ENCODE data around the gene LZTS2. TPM values are rescaled to one million over a fixed set of nuclear protein-coding genes. Genes with fewer than 3 reads are reported as not detected.
A peak's percentile ranks its signal among the peaks of the same experiment; 100 is the strongest.

LZTS2 gene
- total and polyA plus RNA-seq, 2 of the 4 experiments (the other 2 are of a cell fraction), result 19.2 to 101 TPM

DNA sequence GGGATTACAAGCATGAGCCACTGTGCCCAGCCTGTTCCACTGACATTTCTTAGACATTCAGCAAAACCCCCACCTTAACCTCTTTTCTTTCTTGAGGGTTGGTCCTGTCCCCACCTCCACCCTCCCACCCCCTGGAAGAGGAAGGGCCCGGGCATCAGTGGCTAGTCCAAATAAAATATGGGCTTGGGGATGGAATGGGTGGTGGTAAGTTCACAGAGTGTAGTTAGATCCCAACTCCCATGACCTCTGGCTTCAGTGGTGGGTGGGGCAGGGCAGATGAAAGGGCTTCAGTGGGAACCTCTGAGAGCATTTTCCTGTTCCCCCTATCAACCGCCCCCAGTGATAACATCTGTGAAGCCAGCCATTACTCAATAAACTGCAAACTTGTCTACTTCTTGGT, 41.2 kb downstream of the LZTS2 start:
- no peak overlapping the region for H3K9ac ChIP-seq (ENCODE audit: low read depth, low read length)
- DNase-seq (no peak), ATAC-seq (ENCODE audit: low read depth) (no peak)
- no peak overlapping the region for H2AK9ac ChIP-seq (replicated peaks; ENCODE audit: low read depth, low read length, poor library complexity)
- H2AFZ ChIP-seq (replicated peaks; ENCODE audit: low read length, poor library complexity), result peak overlapping the region; percentile 52
- peaks cover 10% of the 10 kb centered on the region for H3K4me1 ChIP-seq (ENCODE audit: control insufficient read depth, insufficient read depth, low read length)
- peaks cover 9% of the 10 kb centered on the region; the same call in 1 of the 2 replicates for H4K20me1 ChIP-seq (ENCODE audit: insufficient read depth, low read length)
- H3K27me3 ChIP-seq (ENCODE audit: control insufficient read depth, insufficient read depth, low read length), result no peaks in the 10 kb centered on the region
- H3K4ac ChIP-seq (ENCODE audit: low read depth, low read length), result 0 out of 2 replicates have a peak overlapping the region, but pooled peaks have one; percentile 3
- H4K91ac ChIP-seq (ENCODE audit: insufficient read depth, low read depth, low read length), result no peak overlapping the region
- H4K5ac ChIP-seq (ENCODE audit: low read depth, low read length), result no peak overlapping the region
- ChIA-PET POLR2A (ENCODE audit: unreplicated experiment) (interaction anchor here (0.6 kb wide), 1 partner anchor 14 kb away, joined by 5 read pairs; no protein-coding TSS in a partner anchor), CTCF (interaction anchor here (0.9 to 1.3 kb wide), 6 partner anchors 9 to 26 kb away, joined by 3 to 6 read pairs (median 4); partner anchors contain the start of genes PDZD7 and SFXN3)
- H3K36me3 ChIP-seq (ENCODE audit: control insufficient read depth, insufficient read depth, low read length), result peaks cover 37% of the 10 kb centered on the region
- no peak overlapping the region for H3K18ac ChIP-seq (ENCODE audit: low read depth, low read length)
- peaks cover 5% of the 10 kb centered on the region; the same call in 1 of the 2 replicates for H3K9me1 ChIP-seq (ENCODE audit: insufficient read depth, low read length)
- intact Hi-C loops (cut with micrococcal nuclease) (loop anchor here (1.0 kb wide), 2 partner anchors 27 to 101 kb away; no protein-coding TSS in a partner anchor), in situ Hi-C loops (cut with MboI; ENCODE audit: low sequenced_read_pairs) (no loop called here), dilution Hi-C loops (cut with HindIII; ENCODE audit: low sequenced_read_pairs, unreplicated experiment) (no loop called here)
- no peak overlapping the region for H2BK5ac ChIP-seq (ENCODE audit: low read depth, low read length, poor library complexity, severe bottlenecking)
- H3K4me3 ChIP-seq (ENCODE audit: insufficient read depth, low read depth, low read length), result no peak overlapping the region
- H2BK20ac ChIP-seq (ENCODE audit: low read depth, low read length), result no peak overlapping the region
- no peak overlapping the region for H3K27ac ChIP-seq (ENCODE audit: insufficient read depth, low read length)
- no peak overlapping the region for H2AK5ac ChIP-seq (ENCODE audit: low read depth, low read length)
- no peak overlapping the region for H3K56ac ChIP-seq (ENCODE audit: extremely low read depth, insufficient read depth, low read length)
- TF ChIP-seq RAD21 (IDR thresholded peaks at IDR 0.05; ENCODE audit: low read length), result no peak
- TF ChIP-seq POLR2A (IDR thresholded peaks at IDR 0.05; ENCODE audit: low read depth, low read length), result no peak
- TF ChIP-seq CEBPB (IDR thresholded peaks at IDR 0.05; ENCODE audit: low read depth, low read length), result no peak
- no peak for TF ChIP-seq MAFK (IDR thresholded peaks at IDR 0.05; ENCODE audit: low read depth, low read length)
- TF ChIP-seq RFX5 (IDR thresholded peaks at IDR 0.05; ENCODE audit: low read depth, low read length), result no peak
- TF ChIP-seq CHD1 (IDR thresholded peaks at IDR 0.05; ENCODE audit: low read depth, low read length), result no peak
- no peak for TF ChIP-seq SMC3 (IDR thresholded peaks at IDR 0.05; ENCODE audit: low read depth, low read length)
- no peak for TF ChIP-seq BHLHE40 (IDR thresholded peaks at IDR 0.05; ENCODE audit: low read depth, low read length)
- TF ChIP-seq FOS (IDR thresholded peaks at IDR 0.05; ENCODE audit: low read depth, low read length), result no peak
- TF ChIP-seq, protein P1, sequence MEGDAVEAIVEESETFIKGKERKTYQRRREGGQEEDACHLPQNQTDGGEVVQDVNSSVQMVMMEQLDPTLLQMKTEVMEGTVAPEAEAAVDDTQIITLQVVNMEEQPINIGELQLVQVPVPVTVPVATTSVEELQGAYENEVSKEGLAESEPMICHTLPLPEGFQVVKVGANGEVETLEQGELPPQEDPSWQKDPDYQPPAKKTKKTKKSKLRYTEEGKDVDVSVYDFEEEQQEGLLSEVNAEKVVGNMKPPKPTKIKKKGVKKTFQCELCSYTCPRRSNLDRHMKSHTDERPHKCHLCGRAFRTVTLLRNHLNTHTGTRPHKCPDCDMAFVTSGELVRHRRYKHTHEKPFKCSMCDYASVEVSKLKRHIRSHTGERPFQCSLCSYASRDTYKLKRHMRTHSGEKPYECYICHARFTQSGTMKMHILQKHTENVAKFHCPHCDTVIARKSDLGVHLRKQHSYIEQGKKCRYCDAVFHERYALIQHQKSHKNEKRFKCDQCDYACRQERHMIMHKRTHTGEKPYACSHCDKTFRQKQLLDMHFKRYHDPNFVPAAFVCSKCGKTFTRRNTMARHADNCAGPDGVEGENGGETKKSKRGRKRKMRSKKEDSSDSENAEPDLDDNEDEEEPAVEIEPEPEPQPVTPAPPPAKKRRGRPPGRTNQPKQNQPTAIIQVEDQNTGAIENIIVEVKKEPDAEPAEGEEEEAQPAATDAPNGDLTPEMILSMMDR (conservative IDR thresholded peaks at IDR 0.05; ENCODE audit: low read depth, low read length), result no peak
- TF ChIP-seq, protein P2, sequence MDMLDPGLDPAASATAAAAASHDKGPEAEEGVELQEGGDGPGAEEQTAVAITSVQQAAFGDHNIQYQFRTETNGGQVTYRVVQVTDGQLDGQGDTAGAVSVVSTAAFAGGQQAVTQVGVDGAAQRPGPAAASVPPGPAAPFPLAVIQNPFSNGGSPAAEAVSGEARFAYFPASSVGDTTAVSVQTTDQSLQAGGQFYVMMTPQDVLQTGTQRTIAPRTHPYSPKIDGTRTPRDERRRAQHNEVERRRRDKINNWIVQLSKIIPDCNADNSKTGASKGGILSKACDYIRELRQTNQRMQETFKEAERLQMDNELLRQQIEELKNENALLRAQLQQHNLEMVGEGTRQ (IDR thresholded peaks at IDR 0.05; ENCODE audit: low read depth, low read length), result no peak
- no peak overlapping the region for H2BK120ac ChIP-seq (ENCODE audit: low read depth, low read length)
- no peaks in the 10 kb centered on the region for H3K9me3 ChIP-seq (ENCODE audit: control insufficient read depth, insufficient read depth, low read length)
- WGBS, 2 experiments (ENCODE audit: extremely low coverage in 2 of 2, insufficient read length in 1 of 2), result no CpG with 5 or more reads among the region's 2 CpGs
- BruUV-seq (replicated peaks), result no TSS peak
- H3K79me1 ChIP-seq (ENCODE audit: low read depth in 1 of 2, low read length in 2 of 2), result peaks cover 9 to 25% of the 10 kb centered on the region in 2 experiments; a peak in 3 of 4 replicates
- H3K23ac ChIP-seq (ENCODE audit: low read depth, low read length), result no peak overlapping the region
- no peak overlapping the region for H4K8ac ChIP-seq (ENCODE audit: low read depth in 2 of 2, low read length in 2 of 2)
- H3K4me2 ChIP-seq (ENCODE audit: low read depth, low read length), result no peak overlapping the region
- no peak overlapping the region for H3K14ac ChIP-seq (replicated peaks; ENCODE audit: low read depth, low read length)
- H2BK15ac ChIP-seq (ENCODE audit: low read depth, low read length), result no peak overlapping the region

All from IMR-90 (cell line).